ENCODE results near the gene GSTA4. TPM values are rescaled to one million over a fixed set of nuclear protein-coding genes. Genes with fewer than 3 reads are reported as not detected.

The GSTA4 gene
- total and polyA plus RNA-seq, 2 experiments from 2014 or later = 26.5 to 37.9 TPM

- H3F3A ChIP-seq (ENCODE audit: insufficient read depth) = peaks cover 34% of the 10 kb centered on the region
- H3K9me2 ChIP-seq (ENCODE audit: insufficient read depth) = 0 out of 2 replicates have a peak, but pooled peaks cover 3% of the 10 kb centered on the region
- peak overlapping the region; percentile 87 for H3K27ac ChIP-seq
- H3K4me1 ChIP-seq (ENCODE audit: insufficient read depth) = peaks cover 43% of the 10 kb centered on the region
- H3K9ac ChIP-seq = peak overlapping the region; percentile 43
- no peaks in the 10 kb centered on the region for H3K27me3 ChIP-seq (replicated peaks; ENCODE audit: insufficient read depth)
- H2AFZ ChIP-seq = no peak overlapping the region
- 1 to 2% methylated on average over 4 of the region's 4 CpGs for WGBS, 2 experiments (ENCODE audit: low coverage in 1 of 2, low lambda C conversion rate in 2 of 2, missing lambda C conversion rate in 2 of 2)
- peaks cover 11% of the 10 kb centered on the region; the same call in 1 of the 2 replicates for H3K36me3 ChIP-seq (ENCODE audit: low read depth)
- TF ChIP-seq EZH2 (IDR thresholded peaks at IDR 0.05; ENCODE audit: insufficient read depth, poor library complexity, severe bottlenecking) (no peak), EZH2phosphoT487 (IDR thresholded peaks at IDR 0.05; ENCODE audit: insufficient read depth, low read depth) (0 out of 2 replicates have a peak, but pooled peaks have one; percentile 60)
- H3K4me3 ChIP-seq = peak overlapping the region; percentile 54
- H3K4me2 ChIP-seq (ENCODE audit: unreplicated experiment) = peak overlapping the region; percentile 86
- H3K9me3 ChIP-seq (ENCODE audit: low read depth) = no peaks in the 10 kb centered on the region
- H3K79me2 ChIP-seq (ENCODE audit: insufficient read depth) = peaks cover 13% of the 10 kb centered on the region
- H4K20me1 ChIP-seq (ENCODE audit: insufficient read depth) = no peaks in the 10 kb centered on the region
- DNase-seq = peak; percentile 93
- in situ Hi-C loops (cut with MboI) = no loop called here
Observed at GRCh38 chr6:53042112-53042511, 47.0 kb upstream of the GSTA4 start.

- Histone ChIP-seq H3K4me2 (ENCODE audit: unreplicated experiment) (peak overlapping the region; percentile 79), H3K4me1 (ENCODE audit: insufficient read depth) (peaks cover 43% of the 10 kb centered on the region), H3K9ac (peak overlapping the region; percentile 4; the same call in 1 of the 2 replicates), H3K9me3 (ENCODE audit: low read depth) (no peaks in the 10 kb centered on the region), H3K9me2 (ENCODE audit: insufficient read depth) (0 out of 2 replicates have a peak, but pooled peaks cover 3% of the 10 kb centered on the region), H3F3A (ENCODE audit: insufficient read depth) (peaks cover 34% of the 10 kb centered on the region), H2AFZ (no peak overlapping the region), H3K27me3 (replicated peaks; ENCODE audit: insufficient read depth) (no peaks in the 10 kb centered on the region), H3K4me3 (peak overlapping the region; percentile 54), H3K27ac (peak overlapping the region; percentile 87), H4K20me1 (ENCODE audit: insufficient read depth) (no peaks in the 10 kb centered on the region), H3K36me3 (ENCODE audit: low read depth) (peaks cover 11% of the 10 kb centered on the region; the same call in 1 of the 2 replicates), H3K79me2 (ENCODE audit: insufficient read depth) (peaks cover 7% of the 10 kb centered on the region)
- in situ Hi-C loops (cut with MboI) = no loop called here
- TF ChIP-seq EZH2 (IDR thresholded peaks at IDR 0.05; ENCODE audit: insufficient read depth, poor library complexity, severe bottlenecking) (no peak), EZH2phosphoT487 (IDR thresholded peaks at IDR 0.05; ENCODE audit: insufficient read depth, low read depth) (no peak)
- WGBS, 2 experiments (ENCODE audit: low coverage in 1 of 2, low lambda C conversion rate in 2 of 2, missing lambda C conversion rate in 2 of 2) = 71 to 73% methylated on average over 4 of the region's 4 CpGs
- DNase-seq = peak; percentile 75
Observed at GRCh38 chr6:53041356-53041755, 46.3 kb upstream of the GSTA4 start.

GRCh38 chr6:53038596-53038995, 43.5 kb upstream of the GSTA4 start:
- Histone ChIP-seq H3K27me3 (replicated peaks; ENCODE audit: insufficient read depth) (no peaks in the 10 kb centered on the region), H2AFZ (no peak overlapping the region), H3K27ac (no peak overlapping the region), H3K36me3 (ENCODE audit: low read depth) (peaks cover 11% of the 10 kb centered on the region; the same call in 1 of the 2 replicates), H3K4me2 (ENCODE audit: unreplicated experiment) (no peak overlapping the region), H3K9me3 (ENCODE audit: low read depth) (no peaks in the 10 kb centered on the region), H3K79me2 (ENCODE audit: insufficient read depth) (no peaks in the 10 kb centered on the region), H4K20me1 (ENCODE audit: insufficient read depth) (no peaks in the 10 kb centered on the region), H3K9ac (no peak overlapping the region), H3K4me1 (ENCODE audit: insufficient read depth) (peaks cover 34% of the 10 kb centered on the region), H3F3A (ENCODE audit: insufficient read depth) (peaks cover 26% of the 10 kb centered on the region), H3K4me3 (no peak overlapping the region), H3K9me2 (ENCODE audit: insufficient read depth) (no peaks in the 10 kb centered on the region)
- TF ChIP-seq EZH2phosphoT487 (IDR thresholded peaks at IDR 0.05; ENCODE audit: insufficient read depth, low read depth) (no peak), EZH2 (IDR thresholded peaks at IDR 0.05; ENCODE audit: insufficient read depth, poor library complexity, severe bottlenecking) (no peak)
- in situ Hi-C loops (cut with MboI) = no loop called here
- no peak for DNase-seq

GRCh38 chr6:53038141-53038540, 43.1 kb upstream of the GSTA4 start:
- no peak for DNase-seq
- Histone ChIP-seq H3K27ac (no peak overlapping the region), H2AFZ (no peak overlapping the region), H3K4me2 (ENCODE audit: unreplicated experiment) (no peak overlapping the region), H3K79me2 (ENCODE audit: insufficient read depth) (no peaks in the 10 kb centered on the region), H3K9ac (no peak overlapping the region), H3K4me1 (ENCODE audit: insufficient read depth) (peaks cover 34% of the 10 kb centered on the region), H3K27me3 (replicated peaks; ENCODE audit: insufficient read depth) (no peaks in the 10 kb centered on the region), H3K9me3 (ENCODE audit: low read depth) (no peaks in the 10 kb centered on the region), H3K36me3 (ENCODE audit: low read depth) (peaks cover 11% of the 10 kb centered on the region; the same call in 1 of the 2 replicates), H3K9me2 (ENCODE audit: insufficient read depth) (no peaks in the 10 kb centered on the region), H4K20me1 (ENCODE audit: insufficient read depth) (no peaks in the 10 kb centered on the region), H3K4me3 (no peak overlapping the region), H3F3A (ENCODE audit: insufficient read depth) (peaks cover 27% of the 10 kb centered on the region)
- in situ Hi-C loops (cut with MboI) = no loop called here
- WGBS, 2 experiments (ENCODE audit: low coverage in 1 of 2, low lambda C conversion rate in 2 of 2, missing lambda C conversion rate in 2 of 2) = 58 to 60% methylated on average over 1 of the region's 1 CpG
- no peak for TF ChIP-seq EZH2phosphoT487 (IDR thresholded peaks at IDR 0.05; ENCODE audit: insufficient read depth, low read depth)
- TF ChIP-seq EZH2 (IDR thresholded peaks at IDR 0.05; ENCODE audit: insufficient read depth, poor library complexity, severe bottlenecking) = no peak

All from GM23248 (cell line).